Jurkat, Clone E6-1 (cell line): ENCODE measurements around the gene ELOVL5.
"Not testable (repeated sequence)": the region's sequence is repeated elsewhere in the genome, so short reads cannot be mapped to it uniquely, and the experiment has no call there.

Source experiments
- DNase-seq: peaks from one replicate; pipeline ENCODE4 v3.0.0-alpha.2; 2011; ENCODE audit warnings: low read depth, low spot score
- H3K4me3 ChIP-seq: 2 replicates; pipeline ENCODE4 v1.5.1; 2011; ENCODE audit warnings: mild to moderate bottlenecking, low read length, control low read depth, moderate library complexity

The ELOVL5 gene

GRCh38 chr6:53335224-53335994 lies 13.3 kb downstream of the ELOVL5 start:
- peak overlapping the region; percentile 29 for H3K4me3 ChIP-seq
- no peak for DNase-seq

- DNase-seq, result no peak
- H3K4me3 ChIP-seq, result no peak overlapping the region
These were observed 15.0 kb downstream of the ELOVL5 start for GRCh38 chr6:53333439-53334408.

GRCh38 chr6:53331678-53332077 lies 17.1 kb downstream of the ELOVL5 start:
- no peak for DNase-seq
- no peak overlapping the region for H3K4me3 ChIP-seq

GRCh38 chr6:53330137-53330536 lies 18.6 kb downstream of the ELOVL5 start:
- no peak for DNase-seq
- H3K4me3 ChIP-seq, result no peak overlapping the region

- no peak for DNase-seq
- no peak overlapping the region for H3K4me3 ChIP-seq
These were observed 20.4 kb downstream of the ELOVL5 start for GRCh38 chr6:53328375-53328774.

- no peak for DNase-seq
- H3K4me3 ChIP-seq, result no peak overlapping the region
These were observed 21.7 kb downstream of the ELOVL5 start for GRCh38 chr6:53327017-53327395.

GRCh38 chr6:53326372-53327016 lies 22.3 kb downstream of the ELOVL5 start:
- no peak overlapping the region for H3K4me3 ChIP-seq
- no peak for DNase-seq

- H3K4me3 ChIP-seq, result no peak overlapping the region
- no peak for DNase-seq
These were observed 23.0 kb downstream of the ELOVL5 start for GRCh38 chr6:53325785-53326184.

GRCh38 chr6:53322188-53323029 lies 26.3 kb downstream of the ELOVL5 start:
- H3K4me3 ChIP-seq, result no peak overlapping the region
- no peak for DNase-seq

- DNase-seq, result no peak
- H3K4me3 ChIP-seq, result no peak overlapping the region
These were observed 27.0 kb downstream of the ELOVL5 start for GRCh38 chr6:53321701-53322100.

GRCh38 chr6:53320964-53321363 lies 27.8 kb downstream of the ELOVL5 start:
- no peak for DNase-seq
- no peak overlapping the region for H3K4me3 ChIP-seq

GRCh38 chr6:53318429-53318828 lies 30.3 kb downstream of the ELOVL5 start:
- no peak overlapping the region for H3K4me3 ChIP-seq
- no peak for DNase-seq

- no peak overlapping the region for H3K4me3 ChIP-seq
- DNase-seq, result no peak
These were observed 30.9 kb downstream of the ELOVL5 start for GRCh38 chr6:53317861-53318260.

- H3K4me3 ChIP-seq, DNase-seq: not testable (repeated sequence)
These were observed 31.5 kb downstream of the ELOVL5 start for GRCh38 chr6:53317299-53317698.

- no peak overlapping the region for H3K4me3 ChIP-seq
- no peak for DNase-seq
These were observed 32.6 kb downstream of the ELOVL5 start for GRCh38 chr6:53316142-53316541.

GRCh38 chr6:53315086-53315724 lies 33.5 kb downstream of the ELOVL5 start:
- no peak overlapping the region for H3K4me3 ChIP-seq

GRCh38 chr6:53313784-53314400 lies 34.9 kb downstream of the ELOVL5 start:
- DNase-seq, result no peak
- H3K4me3 ChIP-seq, result peak overlapping the region; percentile 7; the same call in 1 of the 2 replicates

More at GRCh38 chr6:53315086-53315724, 33.5 kb downstream of the ELOVL5 start:
- no peak for DNase-seq

- peak; percentile 78 for DNase-seq
- H3K4me3 ChIP-seq, result peak overlapping the region; percentile 55
These were observed 36.4 kb downstream of the ELOVL5 start for GRCh38 chr6:53312355-53312754.
